Hepatocyte (in vitro differentiated cells): ENCODE results near the gene MAP3K10. TPM values are rescaled to one million over a fixed set of nuclear protein-coding genes. Genes with fewer than 3 reads are reported as not detected.

Experiments used
- DNase-seq: peaks from one replicate; pipeline ENCODE4 v3.0.0-alpha.2; 2016; ENCODE audit warnings: low spot score
- H2AFZ ChIP-seq: fragments of 200-600 bp; sonication (generic); 2 replicates; pipeline ENCODE4 v1.6.0; 2016; ENCODE audit warnings: antibody characterized with exemption, mild to moderate bottlenecking
- H3K27ac ChIP-seq: fragments of 200-600 bp; sonication (generic); 2 replicates; pipeline ENCODE4 v1.5.1; 2016; ENCODE audit warnings: mild to moderate bottlenecking
- H3K27me3 ChIP-seq: fragments of 200-600 bp; sonication (generic); 2 replicates; pipeline ENCODE4 v1.6.1; 2016
- H3K36me3 ChIP-seq: fragments of 200-600 bp; sonication (generic); replicated peaks from 2 replicates; pipeline ENCODE4 v1.5.1; 2016; ENCODE audit warnings: low read depth; ENCODE audit not compliant: insufficient read depth
- H3K4me1 ChIP-seq: fragments of 200-600 bp; sonication (generic); 2 replicates; pipeline ENCODE4 v1.5.1; 2016; ENCODE audit warnings: mild to moderate bottlenecking, moderate library complexity; ENCODE audit not compliant: insufficient read depth
- H3K4me2 ChIP-seq: fragments of 200-600 bp; sonication (generic); 2 replicates; pipeline ENCODE4 v1.6.0; 2016
- H3K4me3 ChIP-seq: fragments of 200-600 bp; sonication (generic); 2 replicates; pipeline ENCODE4 v1.5.1; 2016; ENCODE audit warnings: mild to moderate bottlenecking
- H3K79me2 ChIP-seq: fragments of 200-600 bp; sonication (generic); 2 replicates; pipeline ENCODE4 v1.6.0; 2017; ENCODE audit warnings: mild to moderate bottlenecking
- H3K9me2 ChIP-seq: fragments of 200-600 bp; sonication (generic); replicated peaks from 2 replicates; pipeline ENCODE4 v1.6.0; 2017; ENCODE audit warnings: mild to moderate bottlenecking; ENCODE audit not compliant: insufficient read depth
- H3K9me3 ChIP-seq: fragments of 200-600 bp; sonication (generic); 2 replicates; pipeline ENCODE4 v1.5.1; 2016; ENCODE audit warnings: low read depth, mild to moderate bottlenecking
- H4K20me1 ChIP-seq: fragments of 200-600 bp; sonication (generic); 2 replicates; pipeline ENCODE4 v1.6.0; 2016; ENCODE audit warnings: mild to moderate bottlenecking; ENCODE audit not compliant: insufficient read depth, poor library complexity, severe bottlenecking
- EZH2 ChIP-seq: fragments of 200-600 bp; sonication (generic); IDR thresholded peaks from 2 replicates; pipeline ENCODE4 v1.6.1; 2016; ENCODE audit warnings: antibody characterized with exemption, mild to moderate bottlenecking, borderline replicate concordance
- EZH2phosphoT487 ChIP-seq: fragments of 200-600 bp; sonication (generic); IDR thresholded peaks from one replicate; pipeline ENCODE4 v1.6.1; 2018; ENCODE audit warnings: antibody characterized with exemption, mild to moderate bottlenecking, low read depth, moderate library complexity; ENCODE audit not compliant: unreplicated experiment, severe bottlenecking
- WGBS: methylation state at CpG from one replicate; pipeline ENCODE4 v1.1.6; 2016; ENCODE audit warnings: low lambda C conversion rate; ENCODE audit errors: missing lambda C conversion rate; 5-methylcytosine and 5-hydroxymethylcytosine counted together
- polyA plus RNA-seq: library from polyadenylated mRNA; unstranded; fragments of >200 nt; fragmentation: Nextera tagmentation; extraction: Ambion mirVana; gene quantifications from 2 replicates; pipeline ENCODE4 v1.2.1, GENCODE V29; 2016
- total RNA-seq: library from RNA; depleted of rRNA; stranded (reverse); fragments of >200 nt; gene quantifications from 2 replicates; pipeline ENCODE4 v1.2.3, GENCODE V29; 2014
- TF ChIP-seq, protein P1 (sequence below): fragments of 200-600 bp; sonication (generic); IDR thresholded peaks from 2 replicates; pipeline ENCODE4 v1.5.1; 2016; ENCODE audit warnings: antibody characterized with exemption, mild to moderate bottlenecking; ENCODE audit not compliant: poor library complexity

MAP3K10 gene
- total and polyA plus RNA-seq, 2 experiments from 2014 or later, result 6.1 to 9.1 TPM

DNA sequence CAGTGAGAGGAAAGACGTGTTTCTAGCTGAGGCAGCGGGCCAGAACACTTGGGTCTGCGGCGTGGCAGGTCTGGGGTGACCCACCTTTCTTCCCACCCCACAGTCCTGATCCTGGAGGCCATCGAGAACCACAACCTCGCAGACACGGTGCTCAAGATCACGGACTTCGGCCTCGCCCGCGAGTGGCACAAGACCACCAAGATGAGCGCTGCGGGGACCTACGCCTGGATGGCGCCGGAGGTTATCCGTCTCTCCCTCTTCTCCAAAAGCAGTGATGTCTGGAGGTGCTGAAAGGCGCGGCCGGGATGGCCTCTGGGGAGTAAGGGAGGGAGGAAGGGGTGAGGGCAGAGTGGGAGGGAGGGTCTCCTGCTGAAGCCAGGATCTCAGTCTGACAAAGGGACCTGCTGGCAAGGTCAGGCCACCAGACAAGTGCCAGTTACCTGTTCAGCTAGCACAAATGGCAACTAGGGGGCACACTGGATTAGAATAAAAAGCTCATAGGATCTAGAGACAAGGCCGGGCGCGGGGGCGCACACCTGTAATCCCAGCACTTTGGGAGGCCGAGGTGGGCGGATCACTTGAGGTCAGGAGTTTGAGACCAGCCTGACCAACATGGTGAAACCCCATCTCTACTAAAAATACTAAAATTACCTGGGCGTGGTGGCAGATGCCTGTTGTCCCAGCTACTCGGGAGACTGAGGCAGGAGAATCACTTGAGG, 7.2 kb downstream of the MAP3K10 start:
- Histone ChIP-seq H3K4me2 (no peak overlapping the region), H4K20me1 (no peaks in the 10 kb centered on the region), H3K36me3 (no peaks in the 10 kb centered on the region), H3K9me3 (no peaks in the 10 kb centered on the region), H3K27me3 (no peaks in the 10 kb centered on the region), H3K79me2 (no peaks in the 10 kb centered on the region), H3K9me2 (no peaks in the 10 kb centered on the region), H3K4me3 (no peak overlapping the region), H3K27ac (no peak overlapping the region), H3K4me1 (no peaks in the 10 kb centered on the region), H2AFZ (no peak overlapping the region)
- 97% methylated on average over 29 of the region's 29 CpGs for WGBS
- DNase-seq, result no peak
- TF ChIP-seq EZH2phosphoT487 (no peak), EZH2 (no peak)
- TF ChIP-seq, protein P1, sequence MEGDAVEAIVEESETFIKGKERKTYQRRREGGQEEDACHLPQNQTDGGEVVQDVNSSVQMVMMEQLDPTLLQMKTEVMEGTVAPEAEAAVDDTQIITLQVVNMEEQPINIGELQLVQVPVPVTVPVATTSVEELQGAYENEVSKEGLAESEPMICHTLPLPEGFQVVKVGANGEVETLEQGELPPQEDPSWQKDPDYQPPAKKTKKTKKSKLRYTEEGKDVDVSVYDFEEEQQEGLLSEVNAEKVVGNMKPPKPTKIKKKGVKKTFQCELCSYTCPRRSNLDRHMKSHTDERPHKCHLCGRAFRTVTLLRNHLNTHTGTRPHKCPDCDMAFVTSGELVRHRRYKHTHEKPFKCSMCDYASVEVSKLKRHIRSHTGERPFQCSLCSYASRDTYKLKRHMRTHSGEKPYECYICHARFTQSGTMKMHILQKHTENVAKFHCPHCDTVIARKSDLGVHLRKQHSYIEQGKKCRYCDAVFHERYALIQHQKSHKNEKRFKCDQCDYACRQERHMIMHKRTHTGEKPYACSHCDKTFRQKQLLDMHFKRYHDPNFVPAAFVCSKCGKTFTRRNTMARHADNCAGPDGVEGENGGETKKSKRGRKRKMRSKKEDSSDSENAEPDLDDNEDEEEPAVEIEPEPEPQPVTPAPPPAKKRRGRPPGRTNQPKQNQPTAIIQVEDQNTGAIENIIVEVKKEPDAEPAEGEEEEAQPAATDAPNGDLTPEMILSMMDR, result no peak

DNA sequence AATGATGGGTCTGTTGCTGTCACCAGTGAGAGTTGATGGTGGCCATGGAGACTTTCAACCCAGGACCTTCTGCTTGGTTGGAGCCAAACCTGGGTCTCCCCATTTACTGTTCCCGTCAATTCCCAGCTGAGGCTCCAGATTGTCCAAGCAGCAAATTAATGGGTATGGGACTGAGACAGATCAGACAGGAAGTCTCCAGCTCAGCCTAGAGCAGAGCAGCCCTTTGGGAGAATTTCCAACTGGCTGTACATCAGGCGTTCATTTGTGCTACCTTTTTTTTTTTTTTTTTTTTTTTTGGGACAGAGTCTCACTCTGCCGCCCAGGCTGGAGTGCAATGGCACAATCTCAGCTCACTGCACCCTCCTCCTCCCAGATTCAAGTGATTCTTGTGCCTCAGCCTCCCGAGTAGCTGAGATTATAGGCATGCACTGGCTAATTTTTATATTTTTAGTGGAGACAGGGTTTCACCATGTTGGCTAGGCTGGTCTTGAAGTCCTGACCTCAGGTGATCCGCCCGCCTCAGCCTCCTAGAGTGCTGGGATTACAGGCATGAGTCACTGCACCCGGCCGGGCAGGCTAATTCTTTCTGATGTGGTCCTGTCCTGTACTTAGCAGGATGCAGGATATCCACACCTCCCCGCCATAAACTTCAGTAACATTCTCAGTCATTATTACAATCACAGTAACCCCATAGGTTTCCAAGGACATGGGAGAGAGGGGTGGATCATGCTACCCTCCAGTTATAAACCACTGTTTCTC, 9.3 kb downstream of the MAP3K10 start:
- Histone ChIP-seq H3K4me1 (no peaks in the 10 kb centered on the region), H3K4me3 (no peak overlapping the region), H3K9me2 (no peaks in the 10 kb centered on the region), H4K20me1 (no peaks in the 10 kb centered on the region), H3K9me3 (no peaks in the 10 kb centered on the region), H2AFZ (no peak overlapping the region), H3K27me3 (no peaks in the 10 kb centered on the region), H3K27ac (no peak overlapping the region), H3K79me2 (no peaks in the 10 kb centered on the region), H3K36me3 (no peaks in the 10 kb centered on the region), H3K4me2 (no peak overlapping the region)
- 70% methylated on average over 9 of the region's 9 CpGs for whole genome bisulfite sequencing
- DNase-seq, result no peak
- TF ChIP-seq EZH2 (no peak), EZH2phosphoT487 (no peak)
- TF ChIP-seq, protein P1, result no peak

DNA sequence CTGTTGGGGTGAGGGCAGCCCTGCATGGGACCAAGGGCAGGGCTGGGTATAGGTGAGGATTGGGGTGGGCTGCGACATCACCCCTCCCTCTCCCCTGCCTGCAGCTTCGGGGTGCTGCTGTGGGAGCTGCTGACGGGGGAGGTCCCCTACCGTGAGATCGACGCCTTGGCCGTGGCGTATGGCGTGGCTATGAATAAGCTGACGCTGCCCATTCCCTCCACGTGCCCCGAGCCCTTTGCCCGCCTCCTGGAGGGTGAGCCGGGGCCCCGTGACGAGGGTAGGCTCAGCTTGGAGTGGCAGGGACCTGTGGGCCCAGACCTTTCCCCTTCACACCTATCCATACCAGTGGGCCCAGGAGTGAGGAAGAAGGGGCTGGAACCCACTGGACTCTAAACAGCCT, 13.2 kb downstream of the MAP3K10 start:
- TF ChIP-seq EZH2phosphoT487 (no peak), EZH2 (no peak)
- TF ChIP-seq, protein P1, result no peak
- no peaks in the 10 kb centered on the region for H4K20me1 ChIP-seq
- H3K4me3 ChIP-seq, result no peak overlapping the region
- no peaks in the 10 kb centered on the region for H3K9me2 ChIP-seq
- no peak overlapping the region for H3K4me2 ChIP-seq
- WGBS, result 93% methylated on average over 14 of the region's 16 CpGs
- H3K36me3 ChIP-seq, result no peaks in the 10 kb centered on the region
- no peak overlapping the region for H3K27ac ChIP-seq
- H3K4me1 ChIP-seq, result no peaks in the 10 kb centered on the region
- H2AFZ ChIP-seq, result no peak overlapping the region
- no peaks in the 10 kb centered on the region for H3K79me2 ChIP-seq
- no peaks in the 10 kb centered on the region for H3K27me3 ChIP-seq
- no peaks in the 10 kb centered on the region for H3K9me3 ChIP-seq
- DNase-seq, result no peak
